H9 (cell line): ENCODE data around the gene PPM1N. TPM values are rescaled to one million over a fixed set of nuclear protein-coding genes. Genes with fewer than 3 reads are reported as not detected.

ENCODE experiments used
- DNase-seq: peaks from one replicate; pipeline ENCODE4 v3.0.0-alpha.2; 2017
- H2AFZ ChIP-seq: one replicate; pipeline ENCODE4 v1.6.1; 2013; ENCODE audit warnings: mild to moderate bottlenecking, low read length, control low read depth, moderate library complexity
- H2AK5ac ChIP-seq: 2 replicates; pipeline ENCODE4 v1.6.1; 2013; ENCODE audit warnings: low read length, control low read depth, mixed read lengths; ENCODE audit not compliant: insufficient read length
- H2BK120ac ChIP-seq: one replicate; pipeline ENCODE4 v1.6.1; 2013; ENCODE audit warnings: low read depth, mild to moderate bottlenecking, low read length, control low read depth, inconsistent platforms; ENCODE audit not compliant: poor library complexity, severe bottlenecking
- H2BK12ac ChIP-seq: 2 replicates; pipeline ENCODE4 v1.6.1; 2013; ENCODE audit warnings: low read length, control low read depth, mixed read lengths, low read depth; ENCODE audit not compliant: insufficient read length
- H2BK15ac ChIP-seq: 2 replicates; pipeline ENCODE4 v1.6.1; 2013; ENCODE audit warnings: low read depth, low read length, control low read depth
- H2BK20ac ChIP-seq: one replicate; pipeline ENCODE4 v1.6.1; 2013; ENCODE audit warnings: low read depth, mild to moderate bottlenecking, low read length, control low read depth, inconsistent platforms; ENCODE audit not compliant: poor library complexity, severe bottlenecking
- H2BK5ac ChIP-seq: 2 replicates; pipeline ENCODE4 v1.6.1; 2013; ENCODE audit warnings: low read length, control low read depth, mixed read lengths; ENCODE audit not compliant: insufficient read length
- H3K14ac ChIP-seq: 2 replicates; pipeline ENCODE4 v1.6.1; 2013; ENCODE audit warnings: low read length, control low read depth; ENCODE audit not compliant: insufficient read depth
- H3K18ac ChIP-seq: 2 replicates; pipeline ENCODE4 v1.6.1; 2013; ENCODE audit warnings: low read depth, mild to moderate bottlenecking, mixed read lengths, low read length, control low read depth; ENCODE audit not compliant: insufficient read length
- H3K23ac ChIP-seq: 2 replicates; pipeline ENCODE4 v1.6.1; 2013; ENCODE audit warnings: low read length, control low read depth, mixed read lengths, low read depth; ENCODE audit not compliant: insufficient read length
- H3K23me2 ChIP-seq: 2 replicates; pipeline ENCODE4 v1.6.1; 2013; ENCODE audit warnings: low read depth, mild to moderate bottlenecking, mixed read lengths, low read length, control low read depth; ENCODE audit not compliant: insufficient read length, poor library complexity, severe bottlenecking
- H3K27ac ChIP-seq: 2 replicates; pipeline ENCODE4 v1.5.1; 2013; ENCODE audit warnings: low read length, control low read depth, mixed read lengths, low read depth; ENCODE audit not compliant: insufficient read length
- H3K27me3 ChIP-seq: 2 replicates; pipeline ENCODE4 v1.6.1; 2013; ENCODE audit warnings: low read length, control low read depth, inconsistent platforms; ENCODE audit not compliant: insufficient read depth
- H3K4ac ChIP-seq: 2 replicates; pipeline ENCODE4 v1.6.1; 2013; ENCODE audit warnings: low read depth, mild to moderate bottlenecking, control low read depth, inconsistent platforms, low read length, moderate library complexity
- H3K4me1 ChIP-seq: 2 replicates; pipeline ENCODE4 v1.6.1; 2013; ENCODE audit warnings: low read length, control low read depth, inconsistent platforms; ENCODE audit not compliant: insufficient read depth
- H3K4me2 ChIP-seq: 2 replicates; pipeline ENCODE4 v1.6.1; 2013; ENCODE audit warnings: low read length, control low read depth, mixed read lengths; ENCODE audit not compliant: insufficient read length, insufficient read depth
- H3K56ac ChIP-seq: 2 replicates; pipeline ENCODE4 v1.6.1; 2013; ENCODE audit warnings: low read depth, mild to moderate bottlenecking, mixed read lengths, low read length, control low read depth; ENCODE audit not compliant: insufficient read length
- H3K79me1 ChIP-seq: 2 replicates; pipeline ENCODE4 v1.6.1; 2013; ENCODE audit warnings: low read depth, mild to moderate bottlenecking, moderate library complexity, low read length, control low read depth, inconsistent platforms; ENCODE audit not compliant: insufficient read depth, poor library complexity, severe bottlenecking
- H3K79me2 ChIP-seq: 2 replicates; pipeline ENCODE4 v1.6.1; 2013; ENCODE audit warnings: low read length, control low read depth, inconsistent platforms; ENCODE audit not compliant: insufficient read depth
- H3K9ac ChIP-seq: 2 replicates; pipeline ENCODE4 v1.6.1; 2013; ENCODE audit warnings: low read length, control low read depth, mixed read lengths; ENCODE audit not compliant: insufficient read length; ENCODE audit errors: extremely low read depth
- H3K9me3 ChIP-seq: one replicate; pipeline ENCODE4 v1.6.1; 2013; ENCODE audit warnings: low read depth, low read length, inconsistent platforms; ENCODE audit not compliant: control insufficient read depth
- H3T11ph ChIP-seq: one replicate; pipeline ENCODE4 v1.6.1; 2013; ENCODE audit warnings: mild to moderate bottlenecking, low read length, control low read depth, inconsistent platforms
- H4K20me1 ChIP-seq: one replicate; pipeline ENCODE4 v1.6.1; 2013; ENCODE audit not compliant: control insufficient read depth, insufficient read length, insufficient read depth
- H4K5ac ChIP-seq: 2 replicates; pipeline ENCODE4 v1.6.1; 2013; ENCODE audit warnings: low read depth, mild to moderate bottlenecking, mixed read lengths, low read length, control low read depth; ENCODE audit not compliant: insufficient read length
- H4K8ac ChIP-seq: replicated peaks from 2 replicates; pipeline ENCODE4 v1.6.1; 2013; ENCODE audit warnings: low read length, control low read depth, mixed read lengths, low read depth; ENCODE audit not compliant: insufficient read length
- H4K91ac ChIP-seq: 2 replicates; pipeline ENCODE4 v1.6.1; 2013; ENCODE audit warnings: low read depth, mild to moderate bottlenecking, moderate library complexity, mixed read lengths, low read length, control low read depth; ENCODE audit not compliant: insufficient read length
- H3K27ac Mint-ChIP-seq, 3 experiments: 2 replicates in 2 of 3; 3 replicates in 1 of 3; pipeline ENCODE4 v1.8.0; 2020 to 2021; ENCODE audit warnings: mixed read lengths in 3 of 3, mild to moderate bottlenecking in 1 of 3, moderate library complexity in 1 of 3
- H3K27me3 Mint-ChIP-seq: 2 replicates; pipeline ENCODE4 v1.8.0; 2021; ENCODE audit warnings: low read depth, mild to moderate bottlenecking, moderate library complexity, mixed read lengths
- H3K36me3 Mint-ChIP-seq, 3 experiments: 2 replicates in 2 of 3; 3 replicates in 1 of 3; pipeline ENCODE4 v1.8.0; 2020 to 2021; ENCODE audit warnings: low read depth in 3 of 3, mixed read lengths in 3 of 3; ENCODE audit not compliant: insufficient read depth in 1 of 3
- H3K4me1 Mint-ChIP-seq, 2 experiments: 2 replicates each; pipeline ENCODE4 v1.8.0; 2020; ENCODE audit warnings: mixed read lengths in 2 of 2
- H3K4me3 Mint-ChIP-seq, 2 experiments: 2 replicates in 1 of 2; 3 replicates in 1 of 2; pipeline ENCODE4 v1.8.0; 2020 to 2021; ENCODE audit warnings: mild to moderate bottlenecking in 2 of 2, mixed read lengths in 2 of 2, moderate library complexity in 1 of 2
- H3K9me3 Mint-ChIP-seq, 2 experiments: 2 replicates in 1 of 2; 3 replicates in 1 of 2; pipeline ENCODE4 v1.8.0; 2020; ENCODE audit warnings: mild to moderate bottlenecking in 2 of 2, mixed read lengths in 2 of 2, moderate library complexity in 1 of 2
- WGBS: extraction: QIAGEN DNeasy Blood & Tissue Kit; methylation state at CpG from one replicate; pipeline ENCODE4 v1.1.7; 2013; ENCODE audit warnings: missing lambda C conversion rate, low lambda C conversion rate, mixed read lengths; ENCODE audit not compliant: insufficient read length; ENCODE audit errors: extremely low coverage; 5-methylcytosine and 5-hydroxymethylcytosine counted together
- total RNA-seq: library from RNA; stranded (reverse); gene quantifications from 2 replicates; pipeline ENCODE4 v1.2.1, GENCODE V29; 2021
- TF ChIP-seq, protein P1 (sequence below): fragments of 200-600 bp; sonication (generic); conservative IDR thresholded peaks from 3 replicates; pipeline ENCODE4 v1.8.0; 2021; ENCODE audit warnings: antibody characterized with exemption, mild to moderate bottlenecking

Gene PPM1N
- total RNA-seq, 1 experiment from 2014 or later, result 7.7 TPM

DNA sequence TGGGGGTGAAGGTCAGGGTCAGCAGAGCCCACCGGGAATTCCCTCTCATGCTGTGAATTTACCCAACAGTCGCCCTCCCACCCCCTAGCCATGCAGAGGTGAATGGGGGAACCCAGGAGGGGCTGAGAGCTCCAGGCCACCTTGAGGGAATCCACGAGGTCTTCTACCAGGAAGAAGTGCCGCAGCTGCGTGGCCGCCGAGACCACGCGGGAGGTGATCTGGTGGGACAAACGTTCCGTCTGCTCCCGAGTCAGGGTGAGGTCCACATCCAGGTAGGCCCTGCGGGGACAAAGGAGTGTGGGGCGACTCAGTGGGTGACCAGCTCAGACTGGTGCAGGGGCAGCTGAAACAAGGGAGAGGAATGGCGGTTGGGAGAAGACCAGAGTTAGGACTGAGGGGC lies 9.5 kb upstream of the PPM1N start:
- no peaks in the 10 kb centered on the region for H3K27me3 ChIP-seq
- H4K91ac ChIP-seq, result no peak overlapping the region
- Mint-ChIP-seq H3K4me1 (peaks cover 15 to 20% of the 10 kb centered on the region in 2 experiments), H3K4me3 (no peak overlapping the region), H3K9me3 (peaks cover 0 to 2% of the 10 kb centered on the region in 2 experiments; a peak in 1 of 5 replicates), H3K27me3 (no peaks in the 10 kb centered on the region), H3K36me3 (peaks cover 2 to 21% (median 9%) of the 10 kb centered on the region in 3 experiments; a peak in 4 of 7 replicates), H3K27ac (0 out of 7 replicates have a peak overlapping the region, but pooled peaks of 1 of the 3 experiments have one; percentile 6)
- H3K4me1 ChIP-seq, result no peaks in the 10 kb centered on the region; the same call in 1 of the 2 replicates
- H3K56ac ChIP-seq, result no peak overlapping the region
- no peaks in the 10 kb centered on the region for H3K79me2 ChIP-seq
- no peak overlapping the region for H3K23ac ChIP-seq
- H2BK20ac ChIP-seq, result no peak overlapping the region
- no peak overlapping the region for H3K4me2 ChIP-seq
- no peak overlapping the region for H3K4ac ChIP-seq
- H3K27ac ChIP-seq, result no peak overlapping the region
- no peak overlapping the region for H2BK120ac ChIP-seq
- H3K14ac ChIP-seq, result no peak overlapping the region
- H2BK15ac ChIP-seq, result no peak overlapping the region
- H4K20me1 ChIP-seq, result no peaks in the 10 kb centered on the region
- H3K79me1 ChIP-seq, result no peaks in the 10 kb centered on the region
- TF ChIP-seq, protein P1, sequence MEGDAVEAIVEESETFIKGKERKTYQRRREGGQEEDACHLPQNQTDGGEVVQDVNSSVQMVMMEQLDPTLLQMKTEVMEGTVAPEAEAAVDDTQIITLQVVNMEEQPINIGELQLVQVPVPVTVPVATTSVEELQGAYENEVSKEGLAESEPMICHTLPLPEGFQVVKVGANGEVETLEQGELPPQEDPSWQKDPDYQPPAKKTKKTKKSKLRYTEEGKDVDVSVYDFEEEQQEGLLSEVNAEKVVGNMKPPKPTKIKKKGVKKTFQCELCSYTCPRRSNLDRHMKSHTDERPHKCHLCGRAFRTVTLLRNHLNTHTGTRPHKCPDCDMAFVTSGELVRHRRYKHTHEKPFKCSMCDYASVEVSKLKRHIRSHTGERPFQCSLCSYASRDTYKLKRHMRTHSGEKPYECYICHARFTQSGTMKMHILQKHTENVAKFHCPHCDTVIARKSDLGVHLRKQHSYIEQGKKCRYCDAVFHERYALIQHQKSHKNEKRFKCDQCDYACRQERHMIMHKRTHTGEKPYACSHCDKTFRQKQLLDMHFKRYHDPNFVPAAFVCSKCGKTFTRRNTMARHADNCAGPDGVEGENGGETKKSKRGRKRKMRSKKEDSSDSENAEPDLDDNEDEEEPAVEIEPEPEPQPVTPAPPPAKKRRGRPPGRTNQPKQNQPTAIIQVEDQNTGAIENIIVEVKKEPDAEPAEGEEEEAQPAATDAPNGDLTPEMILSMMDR, result no peak
- no CpG with 5 or more reads among the region's 15 CpGs for WGBS
- no peak overlapping the region for H2AK5ac ChIP-seq
- no peak overlapping the region for H2AFZ ChIP-seq
- no peak overlapping the region for H4K8ac ChIP-seq
- H3K9ac ChIP-seq, result no peak overlapping the region
- no peak overlapping the region for H4K5ac ChIP-seq
- no peak overlapping the region for H2BK12ac ChIP-seq
- H3K18ac ChIP-seq, result no peak overlapping the region
- no peaks in the 10 kb centered on the region for H3K9me3 ChIP-seq
- no peak for DNase-seq
- no peak overlapping the region for H2BK5ac ChIP-seq
- peaks cover 11% of the 10 kb centered on the region for H3K23me2 ChIP-seq
- no peak overlapping the region for H3T11ph ChIP-seq
